HG03108 (cell line): ENCODE measurements around the gene HELZ.

ENCODE experiments used
- ATAC-seq: cut with Tn5 transposase; IDR thresholded peaks from one replicate; pipeline ENCODE4 v1.9.1; 2021; ENCODE audit warnings: moderate library complexity; ENCODE audit not compliant: unreplicated experiment

HELZ gene

GRCh38 chr17:67092291-67092690 lies 152.7 kb downstream of the HELZ start:
- no peak for ATAC-seq

DNA sequence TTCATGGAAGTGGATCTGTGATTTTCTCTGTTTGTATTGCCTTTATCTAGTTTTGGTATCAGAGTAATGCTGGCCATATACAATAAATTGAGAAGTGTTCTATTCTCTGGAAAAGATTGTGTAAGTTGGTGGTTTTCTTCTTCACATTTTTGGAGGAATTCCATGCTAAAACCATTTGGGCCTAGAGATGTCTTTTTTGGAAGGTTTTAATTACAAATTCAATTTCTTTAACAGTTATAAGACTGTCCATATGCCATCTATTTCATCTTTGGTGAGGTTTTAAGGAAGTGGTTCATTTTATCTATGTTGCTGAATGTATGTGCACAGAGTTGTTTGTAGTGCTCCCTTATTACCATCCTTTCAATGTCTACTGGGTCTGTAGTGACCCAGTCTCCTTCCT lies 154.7 kb downstream of the HELZ start:
- no peak for ATAC-seq

- no peak for ATAC-seq
These were observed 156.4 kb downstream of the HELZ start for GRCh38 chr17:67088639-67089038.

- no peak for ATAC-seq
These were observed 159.6 kb downstream of the HELZ start for GRCh38 chr17:67085406-67085805.

- ATAC-seq = peak; percentile 57
These were observed 162.9 kb downstream of the HELZ start for GRCh38 chr17:67082107-67082506.

- ATAC-seq = no peak
These were observed 164.2 kb downstream of the HELZ start for GRCh38 chr17:67080804-67081203.

DNA sequence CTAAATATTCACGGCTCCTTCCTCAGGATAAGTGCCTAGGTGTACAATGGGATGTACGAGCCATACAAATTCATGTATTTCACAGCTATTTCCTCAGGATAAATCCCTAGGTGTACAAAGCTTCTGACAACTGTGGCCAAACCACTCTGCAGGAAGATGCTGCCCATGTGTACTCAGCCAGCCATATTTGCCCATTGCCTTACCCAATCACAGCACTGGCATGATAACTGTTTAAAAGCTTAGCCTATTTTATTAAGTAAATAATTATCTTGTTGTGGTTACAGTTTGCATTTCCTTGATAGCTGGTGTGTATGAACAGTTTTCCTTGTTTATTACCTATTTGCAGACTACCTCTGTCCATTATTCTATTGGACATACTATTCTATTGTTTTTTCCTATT lies 165.5 kb downstream of the HELZ start:
- ATAC-seq = no peak

DNA sequence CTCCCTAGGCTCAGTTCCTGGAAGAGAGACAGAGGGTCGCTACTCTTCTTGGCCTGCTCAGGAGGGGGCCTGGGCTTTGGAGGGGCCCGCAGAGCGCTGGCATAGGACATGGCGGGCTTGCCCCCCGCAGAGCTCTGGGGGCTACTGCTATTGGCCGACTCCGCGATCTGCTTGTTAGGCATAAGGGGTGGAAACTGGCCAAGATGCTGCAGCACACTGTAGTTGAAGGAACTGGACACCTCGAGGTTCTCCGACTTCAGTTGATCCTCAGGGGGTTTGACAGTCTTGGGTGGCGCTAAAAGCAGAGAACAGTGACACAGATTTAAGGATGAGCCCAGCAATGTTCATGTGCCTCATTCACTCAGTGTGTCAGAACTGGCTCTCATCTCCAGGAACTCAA lies 166.7 kb downstream of the HELZ start:
- no peak for ATAC-seq

DNA sequence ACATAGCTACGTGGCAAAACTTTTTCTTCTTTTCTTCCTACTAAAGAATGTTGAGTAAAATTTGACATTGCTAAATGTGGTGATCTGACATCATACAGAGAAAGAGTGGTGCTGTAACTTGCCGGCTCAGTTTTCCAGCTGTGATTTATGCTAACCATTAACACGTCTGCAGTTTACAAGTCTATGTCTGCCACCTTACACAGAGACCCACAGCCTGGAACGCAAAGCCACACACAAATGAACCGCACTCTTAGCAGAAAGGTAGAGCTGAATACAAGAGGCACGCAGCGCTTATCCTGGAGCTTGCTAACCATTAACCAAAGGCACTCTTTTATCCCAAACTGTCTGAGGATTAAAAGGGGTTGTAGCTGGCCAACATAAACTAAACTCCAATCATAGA lies 168.7 kb downstream of the HELZ start:
- no peak for ATAC-seq

- no peak for ATAC-seq
These were observed 170.2 kb downstream of the HELZ start for GRCh38 chr17:67074781-67075180.

- no peak for ATAC-seq
These were observed 172.1 kb downstream of the HELZ start for GRCh38 chr17:67072885-67073284.

DNA sequence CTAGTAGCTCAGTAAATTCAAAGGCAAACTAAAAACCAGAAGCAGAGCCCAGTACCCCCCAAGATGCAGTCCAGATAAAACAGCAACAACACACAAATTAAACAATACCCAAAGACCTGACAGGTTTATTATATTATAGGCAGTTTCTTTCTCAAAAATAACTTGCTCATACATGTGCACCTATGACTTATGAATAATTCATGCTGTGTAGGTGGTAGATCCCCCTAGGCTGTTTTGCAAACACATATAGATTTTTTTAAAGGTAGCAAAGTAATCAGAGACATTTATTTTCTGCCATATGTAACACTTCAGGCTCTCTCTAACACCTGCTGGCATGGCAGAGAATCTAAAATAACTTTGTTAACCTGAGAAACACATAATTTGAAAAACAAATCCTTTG lies 173.4 kb downstream of the HELZ start:
- no peak for ATAC-seq

DNA sequence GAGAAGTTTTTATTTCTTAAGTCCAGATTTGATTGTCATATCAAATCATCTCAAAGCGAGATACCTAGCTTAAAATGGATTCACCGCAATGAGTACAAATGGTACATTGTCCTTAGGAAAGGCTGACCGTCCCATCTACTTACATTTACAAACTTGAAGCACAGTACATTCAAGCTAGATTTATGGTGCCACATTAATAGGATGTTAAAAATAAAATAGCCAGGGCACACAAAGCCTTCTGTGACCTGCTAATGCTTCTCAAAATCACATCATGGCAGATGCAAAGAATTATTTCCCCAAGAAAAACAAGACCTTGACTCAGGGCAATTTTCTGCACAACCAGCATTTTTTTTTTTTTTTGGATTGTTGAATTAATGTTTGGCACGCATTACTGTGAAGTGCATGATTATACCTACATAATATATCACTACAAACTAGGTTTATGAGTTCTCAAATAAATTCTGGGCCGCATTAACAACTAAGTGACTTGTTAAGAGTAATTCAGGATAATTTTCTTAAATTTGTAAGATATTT lies 175.3 kb downstream of the HELZ start:
- no peak for ATAC-seq

- ATAC-seq = no peak
These were observed 176.0 kb downstream of the HELZ start for GRCh38 chr17:67068999-67069398.

DNA sequence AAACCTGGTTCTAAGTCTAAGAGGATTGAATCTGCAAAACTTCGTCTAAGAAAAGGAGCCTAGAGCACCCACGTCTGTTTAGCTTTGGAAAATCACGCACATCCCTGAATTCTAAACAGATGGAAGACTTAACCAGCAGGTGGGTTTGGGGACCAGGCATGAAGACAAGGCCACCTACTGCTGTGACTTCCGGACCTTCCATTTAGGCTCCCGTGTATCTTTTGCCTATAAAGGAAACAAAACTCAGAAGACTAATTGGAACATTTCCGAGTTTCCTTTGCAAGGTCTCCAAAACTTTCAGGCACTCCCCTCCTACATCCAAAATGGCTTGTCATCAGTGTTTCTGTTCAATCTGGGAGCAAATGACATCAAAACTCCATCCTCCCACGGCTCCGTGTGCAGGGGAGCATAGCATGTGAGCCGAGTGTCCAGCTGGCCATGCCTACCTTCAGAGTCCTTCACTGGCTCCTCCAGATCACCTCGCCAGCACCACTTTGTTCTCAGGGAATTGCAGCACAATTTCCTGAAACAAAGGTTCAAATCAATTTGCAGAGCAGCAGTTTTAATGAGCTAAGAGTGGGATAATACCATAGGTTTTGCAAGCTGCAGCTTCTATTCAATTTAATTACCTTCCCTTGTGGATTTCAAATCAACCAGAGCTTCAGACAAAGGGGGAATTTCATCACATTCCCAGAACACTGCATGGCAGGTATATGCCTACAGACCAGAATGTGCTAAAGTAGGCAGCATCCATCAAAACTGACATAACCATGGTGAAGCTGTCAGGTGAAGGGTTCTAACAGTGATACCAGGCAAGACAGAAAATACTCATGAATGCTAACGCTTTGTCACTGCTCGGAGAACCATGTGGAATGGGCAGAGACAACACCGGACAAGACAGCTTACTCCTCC lies 177.2 kb downstream of the HELZ start:
- ATAC-seq = no peak

- no peak for ATAC-seq
These were observed 178.3 kb downstream of the HELZ start for GRCh38 chr17:67066717-67067116.

DNA sequence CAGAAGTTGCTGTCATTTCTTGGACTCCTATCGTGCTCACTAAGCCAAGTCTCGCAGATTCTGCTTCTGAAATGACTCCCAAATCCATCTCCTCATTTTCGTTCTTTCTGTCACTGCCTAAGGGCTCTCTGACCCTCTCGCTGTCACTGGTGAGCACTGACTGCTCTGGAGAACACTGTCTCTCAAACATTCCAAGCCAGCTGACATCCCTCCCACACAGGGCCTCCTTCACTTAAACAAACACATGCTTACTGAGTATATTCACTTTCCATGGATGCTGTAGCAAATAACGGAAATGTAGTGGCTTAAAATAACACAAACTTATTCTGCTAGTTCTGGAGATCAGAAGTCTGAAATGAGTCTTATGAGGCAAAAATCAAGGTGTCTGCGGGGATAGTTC lies 181.9 kb downstream of the HELZ start:
- no peak for ATAC-seq

GRCh38 chr17:67059372-67059771 lies 185.6 kb downstream of the HELZ start:
- no peak for ATAC-seq

DNA sequence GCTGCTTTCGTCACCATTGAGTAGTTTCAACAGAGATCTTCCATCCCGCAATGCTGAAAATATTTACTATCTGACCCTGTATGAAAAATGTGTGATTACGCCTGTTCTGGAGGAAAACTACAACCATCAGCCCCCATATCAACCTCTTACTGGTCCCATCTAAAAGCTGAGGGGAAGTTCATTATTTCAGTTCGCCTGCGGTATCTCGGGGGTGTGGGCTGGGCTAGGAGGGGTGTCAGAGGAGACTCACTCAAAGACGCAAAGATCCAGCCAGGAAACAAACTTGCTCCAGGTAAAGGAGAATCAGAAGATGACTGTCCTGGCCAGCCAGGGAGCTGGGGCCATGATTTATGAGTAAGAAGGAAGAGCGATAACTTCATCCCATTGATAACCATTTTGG lies 187.0 kb downstream of the HELZ start:
- no peak for ATAC-seq

DNA sequence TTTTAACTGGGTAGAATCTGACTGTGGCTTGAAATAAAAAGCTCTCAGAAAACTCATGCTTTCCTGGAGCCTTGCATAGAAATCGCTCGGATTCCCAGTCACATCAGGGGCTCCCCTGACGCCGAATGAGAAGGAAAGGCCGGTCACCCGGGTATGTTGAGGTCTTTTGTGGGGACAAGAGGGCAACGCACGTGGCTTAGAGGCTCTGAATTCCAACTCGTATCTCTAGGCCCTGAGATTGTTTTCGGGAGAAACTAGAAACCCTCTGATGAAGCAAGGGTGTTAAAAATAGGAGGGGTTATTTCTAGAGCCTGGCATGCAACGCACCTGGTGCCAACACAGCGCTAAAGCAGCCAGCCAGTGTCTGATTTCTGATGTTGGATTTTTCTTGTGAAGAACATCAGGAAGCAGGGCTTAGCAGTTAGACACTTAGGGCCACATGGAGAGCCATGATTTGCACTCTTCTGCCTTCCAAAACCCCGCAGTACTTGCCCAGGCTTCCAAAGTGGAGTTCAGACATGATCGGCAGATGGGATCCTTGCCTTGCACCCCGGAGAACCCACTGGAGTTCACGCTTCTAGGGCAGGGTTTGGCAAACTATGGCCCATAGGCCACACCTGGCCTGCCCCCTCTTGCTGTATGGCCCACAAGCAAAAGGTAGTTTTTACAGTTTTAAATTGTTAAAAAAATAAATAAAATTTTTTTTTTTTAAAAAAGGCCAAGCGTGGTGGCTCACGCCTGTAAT lies 188.1 kb downstream of the HELZ start:
- no peak for ATAC-seq

- no peak for ATAC-seq
These were observed 188.9 kb downstream of the HELZ start for GRCh38 chr17:67055811-67056745.
